Endothelial cell of umbilical vein (primary cell): ENCODE results near the gene FRY.

Source experiments
- CTCF ChIP-seq, 2 donors: IDR thresholded peaks; 1 replicate in 1 of 2; 2 replicates in 1 of 2; pipeline ENCODE4 v1.5.1; 2011; ENCODE audit warnings: low read length in 2 of 2, mild to moderate bottlenecking in 2 of 2, moderate library complexity in 2 of 2, control low read depth in 1 of 2, inconsistent platforms in 1 of 2, low read depth in 1 of 2; ENCODE audit not compliant: insufficient read depth in 1 of 2; ENCODE audit errors: extremely low read depth in 1 of 2
- EZH2 ChIP-seq: IDR thresholded peaks from 2 replicates; pipeline ENCODE4 v1.6.1; 2012; ENCODE audit warnings: borderline replicate concordance, low read depth, mild to moderate bottlenecking, moderate library complexity, low read length, inconsistent platforms; ENCODE audit not compliant: severe bottlenecking
- FOS ChIP-seq: IDR thresholded peaks from 2 replicates; pipeline ENCODE4 v1.6.1; 2011; ENCODE audit warnings: mild to moderate bottlenecking, low read length, moderate library complexity, borderline replicate concordance; ENCODE audit not compliant: insufficient read depth
- GATA2 ChIP-seq: IDR thresholded peaks from 2 replicates; pipeline ENCODE4 v1.7.0; 2011; ENCODE audit warnings: low read depth, mild to moderate bottlenecking, moderate library complexity, mixed read lengths, low read length; ENCODE audit not compliant: insufficient read length, insufficient read depth
- MAX ChIP-seq: IDR thresholded peaks from 2 replicates; pipeline ENCODE4 v1.6.1; 2011; ENCODE audit not compliant: insufficient read depth, insufficient read length
- POLR2A ChIP-seq: IDR thresholded peaks from 2 replicates; pipeline ENCODE4 v1.6.1; 2012; ENCODE audit warnings: low read depth, mild to moderate bottlenecking, control low read depth, low read length
- POLR2AphosphoS5 ChIP-seq: IDR thresholded peaks from 2 replicates; pipeline ENCODE4 v1.6.1; 2012; ENCODE audit warnings: low read depth, mild to moderate bottlenecking, control low read depth, low read length, moderate library complexity; ENCODE audit not compliant: insufficient read depth

GRCh38 chr13:32281096-32281495, 249.5 kb downstream of the FRY start:
- TF ChIP-seq CTCF (IDR thresholded peaks at IDR 0.05; ENCODE audit: extremely low read depth in 1 of 2, insufficient read depth in 1 of 2, low read depth in 1 of 2, low read length in 2 of 2) (no peak), POLR2AphosphoS5 (no peak), MAX (no peak), POLR2A (no peak), GATA2 (no peak), EZH2 (no peak), FOS (no peak)
